T-helper 9 cell (primary cell): ENCODE data around the gene PAMR1.
A peak's percentile ranks its signal among the peaks of the same experiment; 100 is the strongest.

Source experiments
- DNase-seq: peaks from one replicate; pipeline ENCODE4 v3.0.0-alpha.2; 2020

The PAMR1 gene

DNA sequence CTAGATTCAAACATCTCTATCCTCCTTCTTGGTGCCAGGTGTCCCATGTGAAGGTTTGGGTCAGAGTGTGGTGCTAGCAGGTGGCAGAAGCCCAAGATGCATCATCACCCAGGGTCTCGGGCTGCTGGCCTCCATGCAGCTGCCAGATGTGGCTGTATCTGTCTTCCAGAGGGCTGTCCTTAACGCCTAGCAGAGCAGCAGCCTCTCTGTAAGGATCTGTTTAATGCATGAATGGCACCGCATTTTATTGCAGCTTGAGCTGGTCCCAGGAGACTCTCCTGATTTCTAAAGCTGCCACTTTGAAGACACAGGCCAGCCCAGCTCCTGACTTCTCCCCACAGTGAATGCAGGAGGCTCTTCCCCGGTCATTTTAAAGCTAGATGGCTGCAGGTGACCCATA is 132.3 kb downstream of the PAMR1 start:
- no peak for DNase-seq

DNA sequence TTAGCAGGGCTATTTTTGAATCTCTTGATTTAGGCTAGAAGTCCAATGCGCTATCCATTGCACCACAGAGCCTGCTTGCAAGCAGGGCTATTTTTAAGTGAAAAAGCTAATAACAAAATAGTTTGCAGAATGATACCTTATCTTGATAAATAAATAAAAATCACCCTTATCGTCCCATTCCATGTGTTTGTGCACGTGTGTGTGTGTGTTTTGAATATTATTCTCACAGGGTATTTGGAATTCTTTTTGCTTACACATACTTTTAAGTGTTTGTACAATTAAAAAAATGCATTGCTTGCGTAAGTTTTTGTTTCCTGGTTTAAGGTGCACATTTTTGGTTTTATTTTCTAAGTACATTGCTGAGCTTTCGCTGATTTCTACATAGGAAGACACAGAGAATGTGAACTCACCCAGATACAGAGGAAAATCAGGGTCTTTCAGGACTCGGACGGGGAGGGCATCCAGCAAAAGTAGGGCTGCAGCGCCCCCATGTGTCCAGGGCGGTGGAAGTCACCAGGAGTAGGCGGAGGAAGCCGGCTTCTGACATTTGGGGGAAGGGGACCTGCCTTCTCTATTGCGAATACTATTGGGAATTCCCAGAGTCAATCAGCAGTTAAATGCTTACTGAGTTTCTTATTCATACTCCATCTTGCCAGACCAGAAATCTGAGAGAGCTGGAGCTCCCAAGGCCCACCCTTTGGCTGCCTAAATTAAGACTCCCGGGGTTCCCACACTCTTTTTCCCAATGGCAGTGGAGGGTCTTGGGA is 133.3 kb downstream of the PAMR1 start:
- peak; percentile 93 for DNase-seq

DNA sequence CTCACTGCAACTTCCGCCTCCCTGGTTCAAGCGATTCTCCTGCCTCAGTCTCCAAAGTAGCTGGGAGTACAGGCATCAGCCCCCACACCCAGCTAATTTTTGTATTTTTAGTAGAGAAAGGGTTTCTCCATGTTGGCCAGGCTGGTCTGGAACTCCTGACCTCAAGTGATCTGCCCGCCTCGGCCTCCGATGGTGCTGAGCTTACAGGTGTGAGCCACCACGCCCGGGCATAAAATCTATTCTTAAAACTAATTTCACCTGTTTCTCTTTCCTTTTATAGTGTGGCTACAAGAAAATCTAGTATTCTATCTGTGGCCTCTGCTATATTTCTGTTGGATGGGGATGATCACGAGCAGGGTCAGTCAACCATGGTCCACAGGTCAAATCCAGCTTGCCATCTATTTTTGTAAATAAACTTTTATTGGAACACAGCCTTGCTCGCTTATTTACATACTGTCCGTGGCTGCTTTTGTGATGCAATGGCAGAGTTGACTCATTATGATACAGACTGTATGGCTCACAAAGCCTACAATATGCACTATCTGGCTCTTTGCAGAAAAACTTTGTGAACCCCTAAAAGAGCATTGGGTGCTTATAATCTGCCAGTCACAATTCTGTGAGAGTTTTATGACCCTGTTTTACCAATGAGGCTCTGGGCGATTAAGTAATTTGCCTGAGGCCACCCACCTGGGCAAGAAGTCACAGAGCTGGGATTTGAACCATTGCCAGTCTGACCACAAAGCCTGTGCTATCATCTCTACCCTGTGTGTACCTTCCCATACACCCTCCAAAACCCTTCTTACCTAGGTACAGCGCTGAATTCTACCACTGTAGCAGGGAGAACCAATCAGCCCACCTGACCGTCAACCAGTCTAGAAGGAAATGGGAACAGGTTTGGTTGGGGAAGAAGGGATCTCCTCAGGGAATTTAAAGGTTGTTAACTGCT is 134.4 kb downstream of the PAMR1 start:
- DNase-seq: no peak

DNA sequence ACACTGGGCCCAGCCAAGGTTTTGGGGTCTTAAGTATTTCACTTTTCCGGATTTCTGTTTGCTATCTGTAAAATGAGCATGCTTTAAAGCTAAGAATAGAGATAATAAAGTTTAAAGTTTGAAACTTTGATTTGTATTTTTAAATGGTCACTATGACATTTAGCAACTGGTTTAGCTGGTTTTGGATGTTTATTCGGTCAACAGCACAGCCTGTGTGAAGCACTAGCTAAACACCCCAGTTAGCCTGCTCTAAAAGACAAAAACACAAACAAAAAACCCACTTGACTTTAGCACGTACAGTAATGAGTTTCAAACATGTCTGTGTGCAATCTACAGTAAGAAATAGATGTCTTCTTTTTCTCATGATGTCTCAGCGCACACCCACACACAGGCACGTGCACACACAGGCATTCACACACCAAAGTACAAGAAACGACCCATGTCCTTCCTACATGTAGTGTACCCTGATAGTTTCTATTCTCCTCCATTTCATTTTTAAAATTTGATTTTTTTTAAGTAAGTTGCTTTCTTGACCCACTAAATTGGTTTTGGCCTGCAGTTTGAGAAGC is 135.4 kb downstream of the PAMR1 start:
- DNase-seq: no peak

DNA sequence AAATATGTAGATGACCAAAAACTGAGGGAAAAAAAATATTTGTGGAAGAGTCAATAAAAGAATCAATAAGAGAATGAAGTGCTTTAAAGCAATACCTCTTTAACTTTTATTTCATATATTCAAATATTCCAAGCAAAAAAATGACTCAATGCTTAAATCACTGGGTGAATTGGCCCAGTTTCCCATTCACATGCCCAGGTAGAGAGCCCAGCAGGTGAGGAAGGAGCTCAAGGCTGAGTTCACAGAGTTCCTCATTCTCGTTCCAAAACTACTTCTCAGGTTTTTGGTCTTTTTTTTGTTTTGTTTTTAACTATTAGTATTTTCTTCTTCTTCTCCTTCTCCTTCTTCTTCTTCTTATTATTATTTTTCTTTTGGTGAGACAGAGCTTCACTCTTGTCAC is 136.3 kb downstream of the PAMR1 start:
- DNase-seq: no peak

DNA sequence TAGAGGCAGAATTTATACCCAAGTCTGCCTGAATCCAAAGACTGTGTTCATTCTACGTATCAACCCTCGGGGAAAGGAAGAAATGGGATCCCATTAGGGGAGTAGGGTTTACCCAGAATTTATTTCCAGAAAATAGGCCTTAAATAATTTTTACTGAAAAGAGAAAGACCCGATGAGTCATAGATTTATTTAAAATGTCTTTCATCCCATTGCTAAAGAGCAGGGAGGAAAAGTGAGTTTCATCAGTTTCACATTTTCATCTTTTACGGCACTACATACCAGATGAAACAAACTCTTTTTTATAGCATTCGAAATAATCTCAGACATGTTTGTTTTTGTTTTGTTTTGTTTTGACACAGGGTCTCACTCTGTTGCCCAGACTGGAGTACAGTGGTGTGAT is 137.4 kb downstream of the PAMR1 start:
- DNase-seq: no peak

DNA sequence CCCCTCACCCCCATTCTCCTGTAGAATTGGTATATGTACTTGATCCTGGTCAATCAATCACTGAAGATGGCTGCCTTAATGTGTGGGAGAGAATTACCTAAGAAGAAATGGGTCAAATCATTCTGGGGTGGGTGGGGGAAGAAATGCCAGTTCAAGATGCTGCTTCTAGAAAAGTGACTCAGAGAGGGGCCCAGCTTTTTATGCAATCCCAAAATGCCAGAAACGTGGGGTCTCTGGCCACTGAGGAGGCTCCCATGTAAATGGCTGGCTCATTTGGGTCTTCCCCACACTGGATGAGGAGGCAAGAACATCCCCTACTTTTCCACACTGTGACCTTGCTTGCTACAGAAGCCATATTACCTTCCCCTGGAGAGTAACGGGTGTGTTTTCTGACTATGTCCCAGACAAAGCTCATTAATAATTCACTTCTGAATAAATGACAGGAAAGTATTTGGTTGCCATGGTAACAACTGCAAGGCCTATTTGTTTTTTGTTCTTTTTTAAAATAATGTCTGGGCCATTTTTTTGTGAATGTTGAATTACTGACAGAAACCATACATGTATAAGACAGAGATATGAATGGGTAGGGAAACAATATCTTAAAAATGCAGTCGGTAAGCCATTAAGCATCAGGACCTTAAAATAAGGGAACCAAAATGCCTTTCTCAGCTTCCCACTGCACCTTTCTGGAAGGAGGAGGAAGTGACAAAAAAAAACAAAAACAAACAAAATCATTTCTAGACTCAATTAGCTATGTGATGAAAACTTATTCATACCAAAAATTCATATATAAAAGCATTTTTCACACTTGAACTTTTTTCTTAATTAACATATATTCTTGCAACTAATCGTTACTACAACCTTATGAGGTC is 138.1 kb downstream of the PAMR1 start:
- DNase-seq: no peak

DNA sequence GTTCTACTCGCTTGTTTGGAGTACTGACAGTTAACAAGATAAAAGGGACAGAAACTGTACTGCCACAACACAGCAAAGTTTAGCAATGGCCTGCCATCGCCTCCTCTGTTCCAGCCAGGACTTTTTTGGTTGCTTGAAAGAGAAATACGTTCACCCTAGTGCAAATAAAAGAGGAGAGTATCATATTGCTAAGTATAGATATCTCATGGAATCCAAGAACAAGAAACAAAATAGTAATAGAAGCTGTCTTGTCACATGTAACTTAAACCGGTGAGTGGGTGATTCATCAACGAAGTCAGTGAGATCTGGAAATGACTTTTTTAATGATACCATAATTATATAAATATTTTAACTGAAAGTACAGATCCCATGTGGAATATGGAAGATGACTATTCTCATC is 141.5 kb downstream of the PAMR1 start:
- DNase-seq: no peak
